Stomach (tissue), 4 donors: ENCODE measurements around the gene RASAL2.

Experiments used
- POLR2A ChIP-seq, 4 donors: fragments of 450-650 bp; IDR thresholded peaks; one replicate each; pipeline ENCODE4 v1.6.1; 2016; ENCODE audit warnings: antibody characterized with exemption in 4 of 4, control low read depth in 2 of 4, mild to moderate bottlenecking in 1 of 4, moderate library complexity in 1 of 4
- POLR2AphosphoS5 ChIP-seq, 3 donors: sonication (generic); formaldehyde crosslinking; IDR thresholded peaks; one replicate each; pipeline ENCODE4 v1.6.1; 2016; ENCODE audit warnings: antibody characterized with exemption in 3 of 3
- TF ChIP-seq, protein P1 (sequence below), 7 experiments: fragments of 450-650 bp in 4 of 7; fragments of 200-600 bp in 3 of 7; sonication (generic) in 3 of 7; IDR thresholded peaks; one replicate each; pipeline ENCODE4 v1.5.1; 2016 to 2019; ENCODE audit warnings: antibody characterized with exemption in 7 of 7, control low read depth in 2 of 7, mild to moderate bottlenecking in 1 of 7

DNA sequence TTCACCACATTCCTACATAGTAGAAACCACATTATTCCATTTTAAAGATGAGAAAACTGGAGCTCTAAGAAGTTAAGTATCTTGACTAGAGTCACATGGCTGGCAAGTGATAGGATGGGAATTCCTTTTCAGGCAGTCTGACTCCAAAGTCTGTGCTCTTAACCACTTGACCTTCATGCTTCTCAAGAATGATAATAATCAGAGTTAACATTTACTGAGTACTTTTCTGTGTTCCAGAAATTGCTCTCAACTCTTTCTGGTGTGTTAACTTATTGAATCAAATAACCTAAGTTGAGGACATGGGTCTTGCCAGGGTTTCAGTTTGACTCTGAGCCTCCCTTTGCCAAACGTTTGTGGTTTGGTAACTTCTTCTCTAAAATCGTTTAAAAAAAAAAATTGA lies 169.4 kb downstream of the RASAL2 start:
- TF ChIP-seq, protein P1, sequence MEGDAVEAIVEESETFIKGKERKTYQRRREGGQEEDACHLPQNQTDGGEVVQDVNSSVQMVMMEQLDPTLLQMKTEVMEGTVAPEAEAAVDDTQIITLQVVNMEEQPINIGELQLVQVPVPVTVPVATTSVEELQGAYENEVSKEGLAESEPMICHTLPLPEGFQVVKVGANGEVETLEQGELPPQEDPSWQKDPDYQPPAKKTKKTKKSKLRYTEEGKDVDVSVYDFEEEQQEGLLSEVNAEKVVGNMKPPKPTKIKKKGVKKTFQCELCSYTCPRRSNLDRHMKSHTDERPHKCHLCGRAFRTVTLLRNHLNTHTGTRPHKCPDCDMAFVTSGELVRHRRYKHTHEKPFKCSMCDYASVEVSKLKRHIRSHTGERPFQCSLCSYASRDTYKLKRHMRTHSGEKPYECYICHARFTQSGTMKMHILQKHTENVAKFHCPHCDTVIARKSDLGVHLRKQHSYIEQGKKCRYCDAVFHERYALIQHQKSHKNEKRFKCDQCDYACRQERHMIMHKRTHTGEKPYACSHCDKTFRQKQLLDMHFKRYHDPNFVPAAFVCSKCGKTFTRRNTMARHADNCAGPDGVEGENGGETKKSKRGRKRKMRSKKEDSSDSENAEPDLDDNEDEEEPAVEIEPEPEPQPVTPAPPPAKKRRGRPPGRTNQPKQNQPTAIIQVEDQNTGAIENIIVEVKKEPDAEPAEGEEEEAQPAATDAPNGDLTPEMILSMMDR (IDR thresholded peaks at IDR 0.05), result no peak
- no peak for TF ChIP-seq POLR2AphosphoS5 (IDR thresholded peaks at IDR 0.05)
- TF ChIP-seq POLR2A (IDR thresholded peaks at IDR 0.05), result no peak
